Neural cell (in vitro differentiated cells): ENCODE data around the gene PTPRN2.

ENCODE experiments used
- MXI1 ChIP-seq: fragments of 450-650 bp; conservative IDR thresholded peaks from 2 replicates; pipeline ENCODE4 v1.6.1; 2014; ENCODE audit warnings: antibody characterized with exemption, mild to moderate bottlenecking; ENCODE audit not compliant: poor library complexity, severe bottlenecking
- RAD21 ChIP-seq: fragments of 450-650 bp; conservative IDR thresholded peaks from 2 replicates; pipeline ENCODE4 v1.6.1; 2014; ENCODE audit warnings: antibody characterized with exemption, mild to moderate bottlenecking, moderate library complexity
- TAF1 ChIP-seq: IDR thresholded peaks from 2 replicates; pipeline ENCODE4 v1.6.1; 2012; ENCODE audit warnings: low read depth
- TF ChIP-seq, protein P1 (sequence below): fragments of 450-650 bp; IDR thresholded peaks from 2 replicates; pipeline ENCODE4 v1.5.1; 2014; ENCODE audit warnings: antibody characterized with exemption, mild to moderate bottlenecking, moderate library complexity; ENCODE audit not compliant: poor library complexity, severe bottlenecking

GRCh38 chr7:157927313-157927925 is 660.2 kb downstream of the PTPRN2 start:
- no peak for TF ChIP-seq MXI1
- TF ChIP-seq RAD21, result no peak
- TF ChIP-seq, protein P1, sequence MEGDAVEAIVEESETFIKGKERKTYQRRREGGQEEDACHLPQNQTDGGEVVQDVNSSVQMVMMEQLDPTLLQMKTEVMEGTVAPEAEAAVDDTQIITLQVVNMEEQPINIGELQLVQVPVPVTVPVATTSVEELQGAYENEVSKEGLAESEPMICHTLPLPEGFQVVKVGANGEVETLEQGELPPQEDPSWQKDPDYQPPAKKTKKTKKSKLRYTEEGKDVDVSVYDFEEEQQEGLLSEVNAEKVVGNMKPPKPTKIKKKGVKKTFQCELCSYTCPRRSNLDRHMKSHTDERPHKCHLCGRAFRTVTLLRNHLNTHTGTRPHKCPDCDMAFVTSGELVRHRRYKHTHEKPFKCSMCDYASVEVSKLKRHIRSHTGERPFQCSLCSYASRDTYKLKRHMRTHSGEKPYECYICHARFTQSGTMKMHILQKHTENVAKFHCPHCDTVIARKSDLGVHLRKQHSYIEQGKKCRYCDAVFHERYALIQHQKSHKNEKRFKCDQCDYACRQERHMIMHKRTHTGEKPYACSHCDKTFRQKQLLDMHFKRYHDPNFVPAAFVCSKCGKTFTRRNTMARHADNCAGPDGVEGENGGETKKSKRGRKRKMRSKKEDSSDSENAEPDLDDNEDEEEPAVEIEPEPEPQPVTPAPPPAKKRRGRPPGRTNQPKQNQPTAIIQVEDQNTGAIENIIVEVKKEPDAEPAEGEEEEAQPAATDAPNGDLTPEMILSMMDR, result no peak
- no peak for TF ChIP-seq TAF1
